HS-27A (cell line): ENCODE results near the gene MTF2.
"Not testable (repeated sequence)": the region's sequence is repeated elsewhere in the genome, so short reads cannot be mapped to it uniquely, and the experiment has no call there.

Experiments
- DNase-seq: peaks from one replicate; pipeline ENCODE4 v3.0.0-alpha.2; 2012; ENCODE audit warnings: low read depth, missing footprints

The MTF2 gene

GRCh38 chr1:93143136-93143535 lies 64.1 kb downstream of the MTF2 start:
- no peak for DNase-seq

DNA sequence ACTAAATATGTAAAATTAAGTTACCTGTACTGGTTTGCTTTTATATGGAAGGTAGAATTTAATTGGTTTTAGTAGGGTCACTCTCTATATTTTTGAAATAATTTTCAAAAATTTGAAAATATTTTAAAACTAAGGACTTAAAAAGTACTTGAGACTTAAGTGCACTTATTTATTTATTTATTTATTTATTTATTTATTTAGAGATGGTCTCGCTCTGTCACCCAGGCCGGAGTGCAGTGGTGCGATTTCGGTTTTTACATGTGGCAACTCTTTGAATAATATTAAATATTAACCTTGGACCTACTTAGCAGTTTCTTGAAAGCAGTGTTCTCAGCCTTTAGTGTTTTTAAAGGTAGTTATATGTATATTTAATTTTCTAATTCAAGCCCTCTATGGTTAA lies 64.7 kb downstream of the MTF2 start:
- DNase-seq = no peak

- no peak for DNase-seq
Measured at GRCh38 chr1:93148001-93148400, 68.9 kb downstream of the MTF2 start.

- DNase-seq = no peak
Measured at GRCh38 chr1:93150729-93151128, 71.6 kb downstream of the MTF2 start.

DNA sequence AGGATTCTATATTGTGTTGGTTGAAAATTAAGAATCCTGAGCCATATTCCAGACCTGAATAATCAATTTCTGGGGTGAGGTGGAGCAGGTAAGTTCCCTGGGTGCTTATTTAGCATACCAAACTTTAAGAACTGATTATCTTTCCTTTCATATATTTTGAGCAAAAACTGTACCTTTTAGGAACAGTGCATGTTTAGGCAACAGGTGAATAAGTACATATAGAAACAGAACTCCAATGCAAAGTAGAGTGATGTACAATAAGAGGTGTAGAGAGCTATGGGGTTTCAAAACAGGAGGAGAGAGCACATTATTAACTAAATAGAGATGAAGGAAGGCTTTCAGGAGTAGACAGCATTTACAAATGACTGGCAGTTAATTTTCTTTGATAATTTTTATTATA lies 72.4 kb downstream of the MTF2 start:
- DNase-seq = no peak

GRCh38 chr1:93152835-93153234 lies 73.8 kb downstream of the MTF2 start:
- DNase-seq = no peak

DNA sequence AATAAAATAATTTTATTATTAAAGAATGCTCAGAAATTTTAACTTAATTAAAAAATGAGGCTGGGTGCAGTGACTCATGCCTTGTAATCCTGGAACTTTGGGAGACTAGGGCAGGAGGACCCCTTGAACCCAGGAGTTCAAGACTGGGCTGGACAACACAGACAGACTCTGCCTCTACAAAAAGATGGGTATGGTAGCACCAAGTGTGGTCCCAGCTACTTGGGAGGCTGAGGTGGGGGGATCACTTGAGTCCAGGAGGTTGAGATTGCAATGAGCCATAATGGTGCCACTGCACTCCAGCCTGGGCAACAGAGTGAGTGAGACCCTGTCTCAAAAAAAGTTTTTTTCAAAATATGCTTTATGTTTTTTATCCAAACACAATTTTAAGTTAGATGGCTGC lies 75.8 kb downstream of the MTF2 start:
- DNase-seq = no peak

DNA sequence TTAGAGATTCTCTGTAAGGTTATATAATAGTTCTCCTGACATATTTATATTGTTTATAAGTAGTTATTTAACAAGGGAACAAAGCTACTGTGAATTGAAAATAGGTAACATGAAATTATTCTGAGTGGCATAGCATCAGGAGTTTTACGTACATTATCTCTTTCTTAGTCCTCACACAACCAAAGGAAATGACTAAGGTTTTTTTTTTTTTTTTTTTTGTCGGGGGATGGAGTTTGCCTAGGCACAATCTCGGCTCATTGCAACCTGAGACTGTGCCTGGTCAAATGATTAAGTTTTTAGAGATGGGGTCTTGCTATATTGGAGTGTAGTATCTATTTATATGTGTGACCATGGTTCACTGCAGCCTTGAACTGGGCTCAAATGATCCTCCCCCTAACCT lies 76.3 kb downstream of the MTF2 start:
- DNase-seq = no peak

DNA sequence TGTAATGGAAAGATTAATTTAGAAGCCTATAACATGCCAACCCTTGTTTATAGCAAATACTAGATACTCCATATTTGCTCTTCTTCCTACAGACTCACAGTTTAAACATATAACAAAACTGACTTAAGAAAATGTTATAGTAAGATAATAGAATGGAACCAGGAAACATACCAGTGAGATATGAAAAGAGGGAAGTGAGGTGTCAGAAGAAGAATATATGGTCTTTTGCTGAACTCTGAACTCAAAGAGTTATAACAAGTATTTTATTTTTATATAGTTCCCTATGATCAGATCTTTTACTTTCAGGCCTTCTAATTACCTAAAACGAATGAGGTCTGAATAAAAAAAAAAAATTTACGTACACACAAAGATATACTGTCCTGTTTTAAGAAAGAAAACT lies 80.3 kb downstream of the MTF2 start:
- no peak for DNase-seq

GRCh38 chr1:93163314-93163713 lies 84.2 kb downstream of the MTF2 start:
- DNase-seq = not testable (repeated sequence)

GRCh38 chr1:93164816-93165215 lies 85.7 kb downstream of the MTF2 start:
- DNase-seq = no peak

GRCh38 chr1:93165895-93166294 lies 86.8 kb downstream of the MTF2 start:
- not testable (repeated sequence) for DNase-seq

DNA sequence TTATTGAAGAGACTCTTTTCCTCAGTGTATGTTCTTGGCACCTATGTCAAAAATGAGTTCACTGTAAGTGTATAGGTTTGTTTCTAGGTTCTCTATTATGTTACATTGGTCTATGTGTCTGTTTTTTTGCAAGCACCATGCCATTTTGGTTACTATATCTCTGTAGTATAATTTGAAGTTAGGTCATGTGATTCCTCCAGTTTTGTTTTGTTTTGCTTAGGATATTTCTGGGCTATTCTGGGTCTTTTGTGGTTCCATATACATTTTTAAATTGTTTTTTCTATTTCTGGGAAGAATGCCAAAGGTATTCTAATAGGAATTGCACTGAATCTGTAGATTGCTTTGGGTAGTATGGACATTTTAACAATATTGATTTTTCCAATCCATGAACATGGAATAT lies 87.9 kb downstream of the MTF2 start:
- no peak for DNase-seq

DNA sequence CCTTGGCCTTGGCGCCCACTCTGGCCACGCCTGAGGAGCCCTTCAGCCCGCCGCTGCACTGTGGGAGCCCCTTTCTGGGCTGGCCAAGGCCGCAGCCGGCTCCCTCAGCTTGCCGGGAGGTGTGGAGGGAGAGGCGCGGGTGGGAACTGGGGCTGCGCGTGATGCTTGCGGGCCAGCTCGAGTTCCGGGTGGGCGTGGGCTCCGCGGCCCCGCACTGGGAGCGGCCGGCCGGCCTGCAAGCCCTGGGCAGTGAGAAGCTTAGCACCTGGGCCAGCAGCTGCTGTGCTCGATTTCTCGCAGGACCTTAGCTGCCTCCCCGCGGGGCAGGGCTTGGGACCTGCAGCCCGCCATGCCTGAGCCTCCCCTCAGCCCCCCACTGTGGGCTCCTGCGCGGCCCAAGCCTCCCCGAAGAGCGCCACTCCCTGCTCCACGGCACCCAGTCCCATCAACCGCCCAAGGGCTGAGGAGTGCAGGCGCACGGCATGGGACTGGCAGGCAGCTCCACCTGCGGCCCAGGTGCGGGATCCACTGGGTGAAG lies 91.1 kb downstream of the MTF2 start:
- DNase-seq = not testable (repeated sequence)

GRCh38 chr1:93171549-93172034 lies 92.5 kb downstream of the MTF2 start:
- no peak for DNase-seq

- no peak for DNase-seq
Measured at GRCh38 chr1:93172778-93173177, 93.7 kb downstream of the MTF2 start.

- DNase-seq = not testable (repeated sequence)
Measured at GRCh38 chr1:93174638-93175037, 95.6 kb downstream of the MTF2 start.

DNA sequence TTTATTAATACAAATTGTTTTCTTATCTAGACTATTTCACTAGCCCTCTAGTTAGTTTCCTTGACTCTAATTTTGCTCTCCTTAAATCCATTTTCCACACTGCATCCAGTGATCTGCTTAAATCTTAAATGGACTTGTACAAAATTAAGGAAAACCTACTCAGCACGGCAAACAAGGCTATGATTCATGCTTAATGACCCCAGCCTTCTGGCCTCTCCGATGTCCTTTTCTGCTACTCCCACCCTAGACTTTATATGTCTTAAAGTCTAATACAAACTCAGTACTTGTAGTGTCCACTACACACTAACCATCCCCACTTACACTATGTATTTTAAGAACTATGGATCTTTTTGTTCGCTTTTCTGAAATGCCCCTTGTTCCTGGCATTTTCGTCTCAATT lies 98.9 kb downstream of the MTF2 start:
- DNase-seq = no peak

DNA sequence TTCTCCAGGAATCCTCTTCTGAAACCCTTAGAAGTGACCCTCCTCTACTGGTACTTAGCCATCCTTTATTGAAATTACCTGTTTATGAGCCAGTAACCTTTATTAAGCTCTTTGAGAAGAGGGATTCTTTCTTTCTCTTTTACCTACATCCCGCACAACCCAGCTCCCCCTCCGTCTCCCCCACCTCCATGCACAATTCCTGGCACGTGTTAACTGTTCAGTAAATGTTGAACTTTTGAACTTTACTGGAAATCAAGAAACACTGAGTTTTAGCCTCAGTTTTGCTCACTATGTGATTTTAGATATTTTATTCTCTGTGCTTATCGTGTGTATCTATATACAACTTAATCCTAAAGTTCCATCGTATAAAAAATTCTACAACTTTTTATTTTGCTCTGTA lies 99.3 kb downstream of the MTF2 start:
- DNase-seq = no peak

- peak; percentile 96 for DNase-seq
Measured at GRCh38 chr1:93179886-93180722, 101.0 kb downstream of the MTF2 start, which contains the start of gene TMED5. Gene TMED5, minus strand, starts transcription at chr1:93180413. Its CDS starts 171 bp downstream, at chr1:93180242.

DNA sequence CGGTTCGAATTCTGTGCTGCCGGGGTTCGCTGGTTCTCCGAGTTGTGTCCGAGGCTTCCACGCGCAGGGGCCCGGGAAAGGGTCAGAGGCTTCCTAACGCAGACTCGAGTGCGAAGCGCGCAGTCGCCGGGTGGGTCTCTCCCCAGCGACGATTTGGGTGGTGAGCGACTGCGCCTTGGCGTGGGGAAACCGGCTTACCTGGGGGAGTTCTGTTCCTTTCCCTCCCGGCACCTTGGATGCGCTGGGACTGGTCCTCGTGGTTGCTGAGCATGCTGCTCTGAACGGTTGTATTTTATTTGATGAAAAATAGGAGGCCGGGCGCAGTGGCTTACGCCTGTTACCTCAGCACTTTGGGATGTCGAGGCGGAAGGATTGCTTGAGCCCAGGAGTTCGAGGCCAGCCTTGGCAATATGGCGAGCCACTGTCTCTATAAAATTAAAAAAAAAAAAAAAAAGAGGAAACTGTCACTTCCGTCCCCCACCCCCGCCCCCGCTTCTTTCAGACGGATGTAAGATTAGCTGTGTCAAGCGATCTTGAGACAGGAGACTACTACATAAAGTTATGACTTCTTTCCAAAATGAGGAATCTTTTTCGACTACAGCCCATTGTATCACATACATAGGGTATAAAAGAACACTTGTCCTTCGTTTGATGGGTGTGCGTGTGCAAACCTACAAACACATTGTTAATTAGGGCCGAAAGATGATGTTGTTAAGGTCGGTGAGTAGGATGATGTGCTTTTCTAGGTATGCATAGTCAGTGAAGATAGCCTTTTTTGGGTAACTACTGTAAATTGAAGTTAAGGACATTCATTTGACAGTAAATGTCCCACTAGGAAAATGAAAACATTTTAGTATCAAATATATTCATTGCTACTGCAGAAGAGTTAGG lies 101.9 kb downstream of the MTF2 start, which contains the start of gene CCDC18:
Gene CCDC18, plus strand, starts transcription at position 2 of the 891 bp plus-strand sequence. CDS start 2,638 bp downstream, outside the sequence.
- peak; percentile 52 for DNase-seq

DNA sequence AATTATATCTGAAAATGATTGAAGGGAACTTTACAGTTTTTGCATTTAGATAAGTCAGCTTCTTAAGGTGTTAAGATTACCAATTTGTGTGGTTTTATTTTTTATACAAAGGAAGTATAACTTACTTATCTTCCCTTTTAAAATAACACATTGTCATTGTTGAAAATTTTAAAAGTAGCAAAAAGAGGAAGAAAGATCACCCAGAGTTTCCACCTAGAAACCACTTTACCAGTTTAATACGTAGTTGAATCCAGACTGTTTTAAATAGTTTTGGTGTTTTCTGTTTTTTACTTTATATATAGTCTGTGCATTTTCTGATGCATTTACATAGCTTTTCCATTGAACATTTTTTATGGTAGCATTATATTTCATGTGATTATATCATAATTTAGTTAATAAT lies 107.6 kb downstream of the MTF2 start:
- DNase-seq = no peak
